Esophagus muscularis mucosa (tissue), 3 donors: ENCODE measurements around the gene TES.

ENCODE experiments used
- POLR2A ChIP-seq: fragments of 450-650 bp; IDR thresholded peaks from one replicate; pipeline ENCODE4 v1.6.1; 2017; ENCODE audit warnings: antibody characterized with exemption, moderate library complexity, mild to moderate bottlenecking, low read depth
- POLR2AphosphoS5 ChIP-seq, 2 donors: sonication (generic); formaldehyde crosslinking; IDR thresholded peaks; one replicate each; pipeline ENCODE4 v1.6.1; 2017; ENCODE audit warnings: antibody characterized with exemption in 2 of 2
- TF ChIP-seq, protein P1 (sequence below), 3 experiments: fragments of 200-600 bp in 2 of 3; fragments of 450-650 bp in 1 of 3; sonication (generic) in 2 of 3; IDR thresholded peaks; one replicate each; pipeline ENCODE4 v1.5.1; 2017 to 2019; ENCODE audit warnings: antibody characterized with exemption in 3 of 3, mild to moderate bottlenecking in 2 of 3, moderate library complexity in 1 of 3

DNA sequence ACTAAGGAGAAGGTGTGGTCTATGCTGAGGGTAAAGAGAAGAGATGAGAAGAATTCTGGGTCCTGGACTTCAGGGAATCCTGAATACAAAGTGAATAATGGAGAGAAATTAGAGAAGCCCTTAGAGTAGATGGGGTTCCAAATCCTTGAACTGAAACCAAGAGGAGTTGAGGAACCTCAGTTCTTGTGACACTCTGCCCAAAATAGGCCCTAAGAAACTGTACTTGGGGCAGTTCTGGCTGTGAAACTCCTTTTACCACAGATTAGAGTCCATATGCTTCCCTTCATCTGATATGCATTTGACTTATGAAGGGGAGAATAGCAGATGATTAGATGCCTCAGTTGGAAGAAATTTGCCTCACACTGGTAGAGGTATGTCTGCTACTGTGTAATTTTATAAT, 19.0 kb downstream of the TES start:
- TF ChIP-seq POLR2AphosphoS5 (IDR thresholded peaks at IDR 0.05) (no peak), POLR2A (no peak)
- TF ChIP-seq, protein P1, sequence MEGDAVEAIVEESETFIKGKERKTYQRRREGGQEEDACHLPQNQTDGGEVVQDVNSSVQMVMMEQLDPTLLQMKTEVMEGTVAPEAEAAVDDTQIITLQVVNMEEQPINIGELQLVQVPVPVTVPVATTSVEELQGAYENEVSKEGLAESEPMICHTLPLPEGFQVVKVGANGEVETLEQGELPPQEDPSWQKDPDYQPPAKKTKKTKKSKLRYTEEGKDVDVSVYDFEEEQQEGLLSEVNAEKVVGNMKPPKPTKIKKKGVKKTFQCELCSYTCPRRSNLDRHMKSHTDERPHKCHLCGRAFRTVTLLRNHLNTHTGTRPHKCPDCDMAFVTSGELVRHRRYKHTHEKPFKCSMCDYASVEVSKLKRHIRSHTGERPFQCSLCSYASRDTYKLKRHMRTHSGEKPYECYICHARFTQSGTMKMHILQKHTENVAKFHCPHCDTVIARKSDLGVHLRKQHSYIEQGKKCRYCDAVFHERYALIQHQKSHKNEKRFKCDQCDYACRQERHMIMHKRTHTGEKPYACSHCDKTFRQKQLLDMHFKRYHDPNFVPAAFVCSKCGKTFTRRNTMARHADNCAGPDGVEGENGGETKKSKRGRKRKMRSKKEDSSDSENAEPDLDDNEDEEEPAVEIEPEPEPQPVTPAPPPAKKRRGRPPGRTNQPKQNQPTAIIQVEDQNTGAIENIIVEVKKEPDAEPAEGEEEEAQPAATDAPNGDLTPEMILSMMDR (IDR thresholded peaks at IDR 0.05), result no peak
